Esophagus mucosa (tissue), 1 donor: Measurements from ENCODE around the gene SLC15A3. TPM values are rescaled to one million over a fixed set of nuclear protein-coding genes. Genes with fewer than 3 reads are reported as not detected.
"Not testable (repeated sequence)": the region's sequence is repeated elsewhere in the genome, so short reads cannot be mapped to it uniquely, and the experiment has no call there.

Experiments used
- ATAC-seq: fragments of 200-7000 bp; cut with Tn5 transposase; one replicate; pipeline ENCODE4 v1.9.1; 2020
- total RNA-seq: library from RNA; stranded (reverse); gene quantifications from one replicate; pipeline ENCODE4 v1.2.4, GENCODE V29; 2023
- donor health status: DM: yes; HTN: yes; CAD: no.

SLC15A3 gene
- total RNA-seq, 1 donor from 2014 or later = 3.9 TPM

DNA sequence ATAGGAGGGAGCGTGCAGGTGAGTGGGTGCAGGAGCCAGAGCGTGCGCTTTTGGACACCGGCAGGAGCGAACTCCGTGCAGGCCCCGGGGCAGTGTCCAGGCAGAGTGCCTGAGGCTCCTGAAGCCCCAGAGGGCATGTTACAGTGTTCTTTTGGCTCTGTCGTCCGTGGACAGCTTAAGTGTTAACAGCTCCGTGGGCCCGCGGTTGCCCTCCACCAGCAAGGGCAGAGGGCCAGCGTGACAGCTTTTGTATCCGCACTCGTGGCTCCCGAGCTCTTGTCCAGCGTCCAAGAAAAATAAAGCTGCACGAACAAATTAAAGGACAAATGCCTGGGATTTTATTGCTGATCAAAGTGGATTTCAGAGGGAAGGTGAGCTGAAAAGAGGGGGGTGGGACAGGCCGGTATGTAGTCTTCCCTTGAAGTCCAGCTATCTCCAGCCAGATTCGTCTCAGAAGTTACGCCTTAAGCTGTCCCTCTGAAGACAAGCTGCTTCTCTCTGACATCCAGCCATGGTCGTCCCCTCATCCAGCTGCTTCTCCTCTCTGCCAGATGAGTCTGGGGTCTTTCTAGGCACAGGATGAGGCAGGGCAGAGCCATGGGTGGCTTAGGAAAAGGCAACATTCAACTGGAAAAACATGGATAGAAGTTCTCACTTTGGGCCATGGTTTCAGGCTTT, 39.0 kb downstream of the SLC15A3 start:
- ATAC-seq = no peak

DNA sequence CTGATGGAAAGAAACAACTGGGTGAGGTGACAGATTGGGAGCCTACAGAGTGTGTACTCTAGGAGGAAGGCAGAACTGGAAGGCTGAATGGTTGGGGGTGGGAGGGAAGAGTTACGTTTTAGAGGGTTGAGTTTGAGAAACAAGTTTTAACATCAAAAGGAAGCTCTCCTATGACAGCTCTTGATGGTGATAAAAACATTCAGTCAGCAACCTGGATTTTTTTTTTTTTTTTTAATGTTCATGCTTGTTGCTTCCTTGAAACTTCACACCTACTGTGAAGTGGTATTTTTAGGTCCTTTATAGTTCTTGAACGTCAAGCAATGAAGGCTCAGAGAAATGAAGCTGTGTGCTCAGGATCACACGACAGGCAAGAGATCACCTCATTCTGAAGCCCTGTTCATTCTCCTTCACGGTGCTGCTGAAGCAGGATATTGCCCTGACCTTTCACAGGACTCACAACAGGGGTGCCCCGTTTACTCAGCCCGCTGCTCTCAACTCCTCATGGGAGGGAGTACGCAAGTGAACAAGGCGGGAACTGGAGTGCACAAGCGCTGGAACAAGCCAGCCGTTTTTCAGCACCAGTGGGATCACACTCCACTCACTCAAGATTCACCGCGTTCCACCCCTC, 39.6 kb downstream of the SLC15A3 start:
- ATAC-seq = no peak

DNA sequence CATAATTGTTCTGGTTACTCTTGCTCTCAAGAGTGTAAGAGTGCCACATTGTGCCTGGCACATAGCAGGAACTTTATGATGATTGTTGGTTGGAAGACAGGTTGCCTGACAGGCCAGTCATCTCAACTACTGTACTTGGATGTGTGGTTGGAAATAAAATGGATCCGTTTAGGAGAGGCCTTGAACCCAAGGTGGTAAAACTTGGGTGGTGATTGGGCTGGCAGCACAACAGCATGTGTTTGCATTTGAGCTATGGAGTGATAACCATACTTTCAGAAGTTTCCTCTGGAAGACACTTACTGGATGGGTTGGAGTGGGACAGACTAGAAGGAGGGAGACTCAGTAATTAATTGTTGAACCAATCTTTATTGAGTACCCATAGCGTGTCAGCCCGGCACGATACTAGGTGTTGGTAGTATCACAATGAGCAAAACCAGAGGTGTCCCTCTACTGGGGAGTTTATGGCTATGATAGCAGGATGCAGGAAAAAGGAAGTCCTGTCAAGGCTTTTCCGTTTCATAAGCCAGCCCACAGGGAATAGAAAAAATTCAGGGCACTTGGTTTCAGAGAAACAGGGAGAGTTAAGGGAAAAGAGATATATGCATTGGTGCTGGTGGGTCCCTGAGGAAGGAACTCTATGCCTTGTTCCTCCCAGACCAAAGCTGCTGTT, 41.1 kb downstream of the SLC15A3 start:
- ATAC-seq = no peak

DNA sequence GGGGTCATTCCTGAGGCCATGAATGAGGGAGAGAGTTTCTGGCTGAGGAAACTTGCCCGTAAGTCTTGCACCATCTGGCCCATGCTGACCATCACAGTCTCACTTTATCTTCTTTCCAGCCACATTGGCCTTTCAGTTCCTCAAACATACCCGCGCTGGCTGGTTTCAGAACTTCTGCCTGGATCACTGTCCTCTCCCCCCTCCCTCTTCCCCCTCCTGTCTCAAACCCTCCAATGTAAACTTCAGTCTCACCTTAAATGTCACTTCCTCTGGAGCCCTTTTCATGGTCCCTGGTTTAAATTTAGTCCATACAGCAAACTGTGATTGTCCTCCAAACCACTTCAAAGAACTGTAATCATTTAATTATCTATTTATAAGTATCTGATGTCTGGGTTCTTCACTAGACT, 41.7 kb downstream of the SLC15A3 start:
- no peak for ATAC-seq

DNA sequence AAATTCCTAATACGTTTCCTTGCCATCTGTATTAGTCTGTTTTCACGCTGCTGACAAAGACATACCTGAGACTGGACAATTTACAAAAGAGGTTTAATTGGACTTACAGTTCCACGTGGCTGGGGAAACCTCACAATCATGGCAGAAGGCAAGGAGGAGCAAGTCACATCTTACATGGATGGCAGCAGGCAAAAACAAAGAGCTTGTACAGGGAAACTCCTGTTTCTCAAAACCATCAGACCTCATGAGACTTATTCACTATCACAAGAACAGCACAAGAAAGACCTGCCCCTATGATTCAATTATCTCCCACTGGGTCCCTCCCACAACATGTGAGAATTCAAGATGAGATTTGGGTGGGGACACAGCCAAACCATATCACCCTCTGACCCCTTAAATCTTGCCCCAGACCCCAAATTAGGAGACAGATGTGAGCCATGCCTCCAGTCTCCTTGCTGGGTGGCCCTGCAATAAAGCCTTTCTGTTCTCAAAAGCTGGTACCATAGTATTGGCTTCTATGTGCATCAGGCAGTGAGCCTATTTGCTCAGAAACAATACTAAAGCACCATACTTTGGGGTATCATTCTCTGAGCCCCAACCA, 42.2 kb downstream of the SLC15A3 start:
- ATAC-seq = not testable (repeated sequence)

DNA sequence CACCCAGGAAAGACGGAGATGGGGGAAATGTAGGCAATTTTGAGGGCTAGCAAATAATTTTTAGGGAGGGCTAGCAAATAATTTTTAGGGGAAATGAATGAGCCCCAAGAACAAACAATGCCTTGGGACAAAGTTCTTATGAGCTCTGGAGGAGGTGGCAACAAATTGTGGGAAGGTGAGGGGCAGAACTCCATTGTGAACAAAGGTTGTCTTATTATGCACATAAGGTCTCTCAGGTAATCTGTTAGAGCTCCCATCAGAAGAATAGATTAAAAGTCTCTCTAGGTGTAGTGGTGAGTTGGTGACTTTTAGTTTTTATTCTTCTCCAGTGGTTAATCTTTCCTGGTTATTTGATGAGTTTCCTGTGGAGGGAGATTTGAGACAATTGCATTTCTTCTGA, 43.2 kb downstream of the SLC15A3 start:
- no peak for ATAC-seq

DNA sequence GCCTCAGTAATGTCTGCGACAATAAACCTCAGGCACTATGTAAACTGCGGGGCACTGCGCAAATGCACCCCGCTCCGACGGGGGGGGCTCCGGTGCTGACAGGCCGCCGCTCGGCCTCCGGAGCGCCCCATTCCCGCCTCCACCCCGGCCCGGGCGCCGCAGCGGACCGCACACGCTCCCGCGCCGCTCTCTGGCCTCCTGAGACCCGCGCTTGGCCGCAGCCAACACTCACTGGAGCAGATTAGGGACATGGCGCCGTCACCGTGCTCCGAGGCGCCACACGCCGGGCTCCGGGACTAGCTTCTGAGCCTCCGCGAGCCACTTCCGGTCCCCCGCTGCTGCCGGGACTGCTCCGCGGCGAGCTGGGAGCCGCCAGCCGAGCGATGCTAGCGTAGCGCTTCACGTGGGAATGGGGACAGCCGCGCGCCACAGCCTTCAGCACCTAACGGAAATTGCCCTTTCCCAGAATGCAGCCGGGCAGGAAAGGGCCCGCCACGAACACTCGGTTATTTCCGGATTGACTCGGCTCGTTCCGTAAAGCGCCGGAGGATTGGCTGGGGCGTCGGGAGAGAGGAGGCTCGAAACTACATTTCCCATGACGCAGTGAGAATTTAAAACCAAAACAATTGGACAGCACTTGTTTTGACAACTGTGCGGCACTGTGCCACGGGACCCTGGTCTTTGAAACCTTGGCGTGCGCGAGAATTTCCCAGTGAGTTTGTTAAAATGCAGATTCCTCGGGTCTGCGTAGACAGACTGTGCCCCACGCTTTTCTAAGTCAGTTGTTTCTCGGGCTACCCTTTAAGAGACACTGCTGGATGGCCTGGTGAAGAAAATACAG, 45.6 kb downstream of the SLC15A3 start, which contains the start of gene PRPF19:
Gene PRPF19 (minus strand): TSS at position 454 of the 841 bp plus-strand sequence. CDS start 203 bp downstream, at position 251.
- ATAC-seq = peak; percentile 94

DNA sequence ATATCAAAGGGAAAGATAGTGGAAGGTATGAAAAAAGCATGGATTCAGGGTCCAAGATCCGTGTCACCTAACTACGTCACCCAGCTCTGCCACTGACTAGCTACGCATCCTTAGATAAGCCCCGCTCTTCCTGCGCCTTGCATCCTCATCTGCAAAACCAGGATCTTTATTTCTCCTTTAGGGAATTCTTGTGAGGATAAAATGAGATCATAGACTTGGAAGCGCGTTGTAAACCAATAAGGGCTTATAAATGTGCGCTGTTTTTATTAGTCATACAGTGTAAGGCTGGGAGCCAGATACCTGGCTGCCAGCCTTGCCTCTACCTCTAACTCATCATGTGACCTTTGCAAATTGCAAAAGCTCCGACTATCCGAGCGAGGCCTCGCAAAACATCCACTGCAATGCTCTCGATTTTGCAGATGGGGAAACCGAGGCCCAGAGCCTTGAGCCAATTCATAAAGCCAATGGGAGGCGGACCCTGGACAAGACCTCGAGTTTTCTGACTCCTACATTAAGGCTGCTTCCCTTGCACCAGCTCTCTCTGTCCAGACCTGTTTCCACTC, 46.3 kb downstream of the SLC15A3 start:
- ATAC-seq = peak; percentile 74

DNA sequence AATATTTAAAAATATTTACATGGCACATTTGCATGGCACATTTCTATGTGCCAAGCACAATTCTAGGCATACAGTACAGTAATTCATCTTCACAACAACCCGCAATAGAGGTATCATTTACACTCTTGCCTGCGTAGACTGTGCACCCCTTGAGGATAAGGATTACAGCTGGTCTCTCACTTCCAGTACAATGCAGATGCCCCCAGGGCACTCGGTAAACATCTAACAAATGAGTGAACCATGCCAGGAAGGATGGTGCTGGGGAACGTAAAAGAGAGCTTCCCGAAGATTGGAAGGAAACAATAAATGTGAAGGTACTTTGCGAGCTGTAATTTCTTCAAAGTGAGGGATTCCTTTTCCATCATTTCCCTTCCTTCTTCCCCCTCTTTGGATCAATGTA, 46.9 kb downstream of the SLC15A3 start:
- no peak for ATAC-seq

DNA sequence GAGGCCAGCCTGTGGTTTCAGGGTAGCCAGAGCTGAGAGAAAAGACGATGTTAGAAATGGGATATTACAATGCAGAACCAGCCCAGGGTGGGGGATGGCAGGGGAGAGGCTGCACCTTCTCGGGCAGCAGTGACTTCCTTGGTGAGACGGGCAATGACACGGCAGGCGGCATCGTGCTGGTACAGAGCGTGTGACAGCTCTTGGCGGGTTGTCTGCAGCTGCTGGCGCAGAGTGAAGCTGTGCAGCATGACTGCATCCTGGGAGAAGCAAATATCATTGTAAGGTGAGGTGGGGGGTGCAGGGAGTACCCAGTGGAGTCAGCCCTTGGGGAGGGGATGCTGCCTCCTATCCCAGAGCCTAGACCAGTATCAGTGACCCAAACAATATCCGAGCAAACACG, 49.4 kb downstream of the SLC15A3 start:
- ATAC-seq = no peak

DNA sequence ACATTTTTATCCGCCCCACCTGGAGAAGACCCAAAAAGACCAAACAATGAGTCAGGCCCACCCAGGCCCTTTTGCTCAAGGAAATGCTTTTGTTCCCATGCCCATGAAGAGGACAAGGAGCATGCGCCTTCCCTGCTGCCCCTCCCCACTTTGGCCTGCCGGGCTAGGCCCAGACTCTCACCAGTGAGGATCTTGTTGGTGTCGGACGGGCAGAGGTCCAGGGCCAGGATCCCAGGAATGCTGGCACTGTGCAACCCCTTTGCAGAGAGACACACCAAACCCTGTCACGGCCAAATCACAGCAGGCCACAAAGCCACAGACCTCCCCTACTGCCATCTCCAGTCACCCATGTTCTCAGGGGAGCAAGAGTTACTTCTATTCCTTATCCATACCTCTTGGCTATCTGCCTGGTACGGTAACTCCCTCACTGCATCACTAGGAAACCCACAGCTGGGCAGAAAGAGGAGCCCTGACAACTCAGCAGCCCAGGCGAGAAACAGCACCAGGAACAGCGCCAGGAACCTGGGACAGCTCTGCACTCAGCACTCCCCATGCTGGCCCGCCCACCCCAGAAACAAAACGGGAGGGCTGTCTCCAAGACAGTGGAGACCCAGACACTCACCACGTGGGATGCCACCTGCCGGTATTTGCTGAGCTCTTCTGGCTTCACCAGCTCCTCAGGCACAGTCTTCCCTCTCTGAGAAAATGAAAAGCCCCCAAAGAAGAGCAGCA, 51.1 kb downstream of the SLC15A3 start:
- ATAC-seq = no peak

DNA sequence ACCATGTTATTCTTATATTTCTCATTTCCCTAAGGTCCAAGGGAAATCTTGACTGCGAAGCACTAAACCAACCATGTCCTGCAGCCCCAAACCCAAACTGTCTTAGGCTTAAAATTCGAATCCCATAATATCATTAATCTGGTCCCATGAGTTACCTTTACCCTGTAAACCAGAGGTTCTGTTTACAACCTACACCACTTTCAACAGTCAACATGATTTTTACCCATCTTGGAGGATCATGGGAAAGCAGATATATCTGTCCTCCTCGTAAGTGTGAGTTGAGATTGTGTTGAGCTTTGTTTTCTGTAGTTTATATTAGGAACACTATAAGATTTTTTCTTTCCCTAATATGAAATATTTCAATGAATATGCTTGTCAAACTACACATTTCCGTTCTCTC, 52.0 kb downstream of the SLC15A3 start:
- ATAC-seq = no peak

DNA sequence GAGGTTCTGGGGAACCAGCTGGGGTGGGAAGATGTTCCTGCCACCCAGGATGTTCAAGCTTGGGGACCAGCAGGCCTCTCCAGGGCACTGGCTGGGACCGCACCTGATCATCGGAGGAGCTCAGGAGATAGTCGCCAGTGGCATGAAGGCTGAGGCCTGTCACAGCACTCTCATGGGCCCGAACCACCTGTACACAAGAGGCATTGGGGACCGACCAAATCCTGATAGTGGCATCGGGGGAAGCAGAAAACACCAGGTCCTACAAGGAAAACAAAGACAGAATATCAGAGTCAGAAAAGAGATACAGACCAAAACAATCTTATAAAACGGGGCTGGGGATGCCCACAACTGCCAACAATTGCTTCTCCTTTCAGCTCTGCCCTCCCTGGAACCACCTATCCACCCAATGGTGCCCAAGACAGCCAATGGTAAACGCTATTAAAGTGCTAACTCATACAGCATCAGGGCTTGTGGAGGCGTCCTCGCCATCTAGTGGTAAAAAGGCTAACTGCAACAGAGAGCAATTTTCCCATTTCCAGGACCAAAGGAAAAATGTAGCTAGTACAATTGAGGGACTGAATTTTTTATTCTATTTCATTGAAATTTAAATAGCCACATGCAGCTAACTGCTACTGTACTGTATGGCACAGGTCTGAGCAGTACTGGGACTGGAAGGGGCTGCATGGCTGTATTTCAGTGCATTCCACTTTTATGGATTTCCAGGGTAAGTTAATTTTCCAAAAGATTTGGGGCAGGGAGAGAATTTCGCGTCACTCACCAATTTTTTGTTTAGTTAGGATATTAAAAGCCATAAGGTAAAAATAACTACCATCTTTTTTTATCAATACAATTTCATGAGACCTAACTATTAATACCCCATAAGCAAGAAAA, 52.7 kb downstream of the SLC15A3 start:
- peak; percentile 67 for ATAC-seq

DNA sequence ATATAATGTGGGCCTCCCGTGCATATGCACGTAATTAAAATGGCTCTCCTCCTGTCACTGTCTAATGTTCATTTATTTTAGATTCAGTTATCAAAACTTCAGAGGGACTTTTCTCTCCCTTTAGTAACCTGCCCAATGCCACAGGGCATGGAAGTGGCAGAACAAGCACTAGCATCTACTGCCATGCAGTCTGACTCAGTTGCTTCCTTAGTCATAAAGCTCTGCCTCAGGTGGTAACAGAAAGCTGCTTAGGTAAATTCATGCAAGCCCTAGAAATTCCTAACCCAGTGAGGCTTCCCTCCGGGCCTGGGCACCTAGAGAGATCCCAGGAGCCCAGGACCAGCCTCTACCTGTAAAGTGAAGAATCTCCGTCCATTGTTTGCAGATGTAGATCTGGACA, 54.5 kb downstream of the SLC15A3 start:
- ATAC-seq = peak; percentile 47

DNA sequence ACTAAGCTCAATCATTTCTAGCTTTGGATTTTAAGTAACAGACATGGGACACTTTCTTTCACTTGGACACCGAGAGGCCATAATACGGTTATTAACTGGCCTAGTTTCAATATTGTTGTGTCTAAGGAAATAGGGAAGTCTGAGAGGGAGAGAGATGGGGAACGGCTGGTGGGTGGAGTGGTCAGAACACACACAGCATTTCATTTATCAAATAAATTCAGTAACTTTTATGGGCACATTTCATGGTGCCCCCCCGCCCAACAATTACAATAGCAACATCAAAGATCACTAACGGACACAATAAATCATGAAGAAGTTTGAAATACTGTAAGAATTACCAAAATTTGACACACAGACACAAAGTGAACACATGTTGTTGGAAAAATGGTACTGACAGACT, 56.3 kb downstream of the SLC15A3 start:
- no peak for ATAC-seq

DNA sequence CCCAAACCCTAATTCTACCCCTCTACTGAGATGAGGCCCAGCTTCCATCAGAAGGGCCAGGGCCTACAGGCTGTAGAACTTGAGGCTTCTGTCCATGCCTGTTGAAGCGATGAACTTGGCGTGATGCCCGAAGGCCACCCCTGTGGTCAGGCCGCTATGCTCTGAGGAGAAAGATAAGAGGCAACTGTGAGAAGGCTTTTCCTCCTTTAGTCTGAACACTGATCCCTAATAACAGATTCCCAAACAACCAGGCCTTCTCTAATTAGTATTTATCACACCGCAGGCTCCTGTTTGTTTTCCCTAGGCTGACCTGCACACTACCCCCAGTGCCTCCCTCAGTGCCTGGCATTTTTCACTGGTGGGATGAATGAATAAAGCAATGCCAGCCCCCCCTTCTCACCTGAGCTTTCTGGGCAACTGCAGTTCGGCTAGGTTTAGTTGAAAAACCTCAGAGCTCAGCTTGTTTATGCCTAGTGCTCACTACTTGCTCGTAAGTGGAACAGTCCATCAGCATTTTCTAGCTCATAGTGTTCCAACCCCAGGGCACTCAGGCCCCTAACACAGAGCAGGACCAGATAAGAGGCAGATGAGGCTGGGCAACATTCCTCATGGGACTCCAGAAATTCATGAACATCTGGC, 60.8 kb downstream of the SLC15A3 start:
- ATAC-seq = no peak

DNA sequence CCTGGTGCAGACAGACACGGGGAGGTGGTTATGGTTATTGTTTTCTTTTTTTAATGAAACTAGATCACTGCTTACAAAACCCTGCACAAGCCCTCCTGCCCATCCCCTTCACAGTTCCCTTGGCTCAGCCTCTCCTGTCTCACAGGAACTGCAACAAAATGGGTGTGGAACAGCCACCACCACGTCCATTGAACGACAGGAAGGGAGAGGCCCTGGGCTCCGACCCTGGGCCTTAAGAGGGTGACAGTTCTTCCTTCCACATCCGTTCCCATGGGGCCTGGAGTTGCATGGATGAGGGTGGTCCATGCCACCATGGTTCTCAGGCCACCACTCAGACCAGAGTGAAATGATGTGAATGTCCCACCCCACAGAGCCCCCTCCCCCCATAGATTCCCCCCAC, 61.3 kb downstream of the SLC15A3 start:
- no peak for ATAC-seq

DNA sequence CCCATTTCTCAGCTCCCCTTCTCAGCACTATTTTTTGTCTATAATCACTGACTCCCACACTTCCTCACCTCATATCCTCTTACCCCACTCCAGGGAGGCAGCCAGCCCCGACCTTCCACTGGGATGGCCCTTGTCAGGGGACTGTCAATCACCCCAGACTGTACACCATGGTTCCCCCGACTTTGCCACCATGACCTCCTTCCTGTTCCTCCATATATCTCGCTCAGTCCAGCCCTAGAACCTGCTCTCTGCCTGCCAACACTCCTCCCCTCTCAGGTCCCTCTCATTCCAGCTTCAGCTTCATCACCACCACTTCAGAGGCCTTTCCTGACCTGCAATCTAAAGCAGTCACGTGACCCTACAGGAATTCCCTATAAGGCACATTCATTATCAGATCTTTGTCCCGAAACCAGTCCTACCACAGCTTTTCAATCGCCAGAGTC, 62.1 kb downstream of the SLC15A3 start:
- no peak for ATAC-seq

DNA sequence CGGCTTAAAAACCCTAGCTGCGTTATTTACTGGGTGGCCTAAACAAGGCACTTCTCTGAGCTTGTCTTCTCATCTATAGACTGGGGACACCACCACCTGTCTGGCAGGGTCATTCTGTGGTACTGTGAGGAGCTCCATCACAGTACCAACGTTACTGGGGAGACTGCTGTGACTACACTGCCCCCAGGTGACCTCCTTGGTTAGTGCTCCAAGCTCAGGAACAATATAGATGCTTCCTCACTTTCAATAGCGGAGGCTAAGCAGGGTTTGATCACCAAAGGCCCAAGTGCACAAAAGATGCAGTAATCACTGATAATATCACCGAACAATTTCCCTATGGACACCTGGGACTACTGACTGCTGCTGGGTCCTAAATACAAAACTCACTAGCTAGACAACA, 64.4 kb downstream of the SLC15A3 start:
- ATAC-seq = peak; percentile 90
